Breast epithelium (tissue), 4 donors: Measurements from ENCODE around the gene SOX8. TPM values are rescaled to one million over a fixed set of nuclear protein-coding genes. Genes with fewer than 3 reads are reported as not detected.

Experiments used
- DNase-seq, 2 donors: peaks; one replicate each; pipeline ENCODE4 v3.0.0-alpha.2; 2019; ENCODE audit warnings: low spot score in 2 of 2
- H3K27ac ChIP-seq, 2 donors: fragments of 200-600 bp; sonication (generic) in 1 of 2; one replicate each; pipeline ENCODE4 v1.5.1; 2016 to 2019; ENCODE audit warnings: mild to moderate bottlenecking in 1 of 2
- H3K27me3 ChIP-seq, 2 donors: fragments of 200-600 bp; sonication (generic) in 1 of 2; one replicate each; pipeline versions ENCODE4 v1.5.1 to v1.6.0; 2017 to 2019; ENCODE audit warnings: control low read depth in 1 of 2, mild to moderate bottlenecking in 1 of 2
- H3K36me3 ChIP-seq: fragments of 200-600 bp; one replicate; pipeline ENCODE4 v1.5.1; 2019
- H3K4me1 ChIP-seq, 2 donors: fragments of 200-600 bp; sonication (generic); one replicate each; pipeline ENCODE4 v1.5.1; 2016 to 2019; ENCODE audit warnings: control low read depth in 1 of 2
- H3K4me3 ChIP-seq, 3 donors: fragments of 200-600 bp; sonication (generic); 1 replicate in 2 of 3; 2 replicates in 1 of 3; pipeline ENCODE4 v1.5.1; 2016 to 2019; ENCODE audit warnings: mild to moderate bottlenecking in 3 of 3, moderate library complexity in 2 of 3
- H3K9me3 ChIP-seq, 2 donors: fragments of 200-600 bp; sonication (generic) in 1 of 2; one replicate each; pipeline ENCODE4 v1.5.1; 2016 to 2019; ENCODE audit warnings: control low read depth in 1 of 2
- CTCF ChIP-seq, 3 donors: fragments of 450-650 bp; IDR thresholded peaks; one replicate each; pipeline ENCODE4 v1.5.1; 2016 to 2017; ENCODE audit warnings: antibody characterized with exemption in 3 of 3, mild to moderate bottlenecking in 3 of 3, moderate library complexity in 3 of 3
- POLR2A ChIP-seq: fragments of 450-650 bp; IDR thresholded peaks from one replicate; pipeline ENCODE4 v1.6.1; 2016; ENCODE audit warnings: antibody characterized with exemption, mild to moderate bottlenecking, moderate library complexity
- POLR2AphosphoS5 ChIP-seq, 3 donors: sonication (generic); formaldehyde crosslinking; IDR thresholded peaks; one replicate each; pipeline ENCODE4 v1.6.1; 2017; ENCODE audit warnings: antibody characterized with exemption in 3 of 3
- intact Hi-C: fragments of 100-400 bp; cut with DNase I; formaldehyde crosslinking; loops from one replicate; pipeline ENCODE4 v1.15.1; 2023; ENCODE audit warnings: low total_unique reads
- total RNA-seq, 3 donors: library from RNA; depleted of rRNA; stranded (reverse); fragments of >200 nt; gene quantifications; one replicate each; pipeline ENCODE4 v1.1.0, GENCODE V29; 2016

Gene SOX8
- total RNA-seq, 3 donors from 2014 or later: 0.32 to 6.6 (median 1.3) TPM

- no peak for DNase-seq
- Histone ChIP-seq H3K4me3 (no peak overlapping the region), H3K9me3 (no peaks in the 10 kb centered on the region), H3K4me1 (no peaks in the 10 kb centered on the region), H3K27me3 (no peaks in the 10 kb centered on the region), H3K36me3 (no peaks in the 10 kb centered on the region), H3K27ac (no peak overlapping the region)
- TF ChIP-seq CTCF (IDR thresholded peaks at IDR 0.05): no peak
- no peak for TF ChIP-seq POLR2A
- TF ChIP-seq POLR2AphosphoS5 (IDR thresholded peaks at IDR 0.05): no peak
- intact Hi-C loops: no loop called here
Observed at GRCh38 chr16:959232-960040, 22.1 kb upstream of the SOX8 start.

- H3K27me3 ChIP-seq: no peaks in the 10 kb centered on the region
- H3K4me3 ChIP-seq: no peak overlapping the region
- intact Hi-C loops: no loop called here
- TF ChIP-seq POLR2AphosphoS5 (IDR thresholded peaks at IDR 0.05) (no peak), POLR2A (no peak), CTCF (IDR thresholded peaks at IDR 0.05) (no peak)
- no peaks in the 10 kb centered on the region for H3K9me3 ChIP-seq
- H3K36me3 ChIP-seq: no peaks in the 10 kb centered on the region
- no peak for DNase-seq
- H3K27ac ChIP-seq: no peak overlapping the region
- H3K4me1 ChIP-seq: no peaks in the 10 kb centered on the region
Observed at GRCh38 chr16:962366-962765, 19.2 kb upstream of the SOX8 start.

GRCh38 chr16:962901-963814 is 18.4 kb upstream of the SOX8 start:
- H3K27me3 ChIP-seq: no peaks in the 10 kb centered on the region
- no peaks in the 10 kb centered on the region for H3K4me1 ChIP-seq
- H3K27ac ChIP-seq: no peak overlapping the region
- intact Hi-C loops: no loop called here
- TF ChIP-seq POLR2A: no peak
- no peak for TF ChIP-seq CTCF (IDR thresholded peaks at IDR 0.05)
- no peak for TF ChIP-seq POLR2AphosphoS5 (IDR thresholded peaks at IDR 0.05)
- no peak overlapping the region for H3K4me3 ChIP-seq
- H3K36me3 ChIP-seq: no peaks in the 10 kb centered on the region
- no peak for DNase-seq
- no peaks in the 10 kb centered on the region for H3K9me3 ChIP-seq

- no peak for DNase-seq
- intact Hi-C loops: no loop called here
- Histone ChIP-seq H3K9me3 (no peaks in the 10 kb centered on the region), H3K27ac (no peak overlapping the region), H3K4me3 (no peak overlapping the region), H3K4me1 (no peaks in the 10 kb centered on the region), H3K27me3 (no peaks in the 10 kb centered on the region), H3K36me3 (no peaks in the 10 kb centered on the region)
- TF ChIP-seq CTCF (IDR thresholded peaks at IDR 0.05) (no peak), POLR2A (no peak), POLR2AphosphoS5 (IDR thresholded peaks at IDR 0.05) (no peak)
Observed at GRCh38 chr16:963913-964312, 17.7 kb upstream of the SOX8 start.
